GM23338 (cell line): Measurements from ENCODE around the gene FRK. TPM values are rescaled to one million over a fixed set of nuclear protein-coding genes. Genes with fewer than 3 reads are reported as not detected.

Experiments
- ATAC-seq: fragments of 200-7000 bp; cut with Tn5 transposase; 3 replicates; pipeline ENCODE4 v1.9.1; 2020
- DNase-seq: peaks from one replicate; pipeline ENCODE4 v3.0.0-alpha.2; 2015; ENCODE audit warnings: low spot score
- H2AFZ ChIP-seq: fragments of 200-600 bp; sonication (generic); 2 replicates; pipeline ENCODE4 v1.8.0; 2016; ENCODE audit warnings: antibody characterized with exemption, mild to moderate bottlenecking, moderate library complexity
- H3F3A ChIP-seq: fragments of 200-600 bp; sonication (generic); replicated peaks from 2 replicates; pipeline ENCODE4 v1.8.0; 2017; ENCODE audit warnings: antibody characterized with exemption, mixed run types, low read depth
- H3K27ac ChIP-seq: fragments of 200-600 bp; sonication (generic); 2 replicates; pipeline ENCODE4 v1.6.1; 2016; ENCODE audit warnings: low read depth
- H3K27me3 ChIP-seq: fragments of 200-600 bp; sonication (generic); 2 replicates; pipeline ENCODE4 v1.8.0; 2016; ENCODE audit warnings: mild to moderate bottlenecking, mixed run types, moderate library complexity; ENCODE audit not compliant: insufficient read depth
- H3K36me3 ChIP-seq: fragments of 200-600 bp; sonication (generic); 2 replicates; pipeline ENCODE4 v1.8.0; 2016; ENCODE audit warnings: mild to moderate bottlenecking; ENCODE audit not compliant: insufficient read depth
- H3K4me1 ChIP-seq: fragments of 200-600 bp; sonication (generic); 2 replicates; pipeline ENCODE4 v1.8.0; 2016; ENCODE audit warnings: mild to moderate bottlenecking, moderate library complexity; ENCODE audit not compliant: insufficient read depth
- H3K4me2 ChIP-seq: fragments of 200-600 bp; sonication (generic); 2 replicates; pipeline ENCODE4 v1.7.1; 2017; ENCODE audit warnings: mixed run types
- H3K4me3 ChIP-seq: fragments of 200-600 bp; sonication (generic); 2 replicates; pipeline ENCODE4 v1.6.1; 2016; ENCODE audit warnings: mixed run types
- H3K79me2 ChIP-seq: fragments of 200-600 bp; sonication (generic); replicated peaks from 2 replicates; pipeline ENCODE4 v1.8.0; 2017; ENCODE audit warnings: mild to moderate bottlenecking; ENCODE audit not compliant: insufficient read depth
- H3K9me2 ChIP-seq: fragments of 200-600 bp; sonication (generic); 2 replicates; pipeline ENCODE4 v1.8.0; 2017; ENCODE audit not compliant: insufficient read depth
- H4K20me1 ChIP-seq: fragments of 200-600 bp; sonication (generic); replicated peaks from 2 replicates; pipeline ENCODE4 v1.8.0; 2017; ENCODE audit warnings: mild to moderate bottlenecking; ENCODE audit not compliant: insufficient read depth
- H3K27ac Mint-ChIP-seq: 2 replicates; pipeline ENCODE4 v1.8.0; 2020; ENCODE audit warnings: inconsistent platforms, mild to moderate bottlenecking, moderate library complexity, mixed read lengths
- H3K27me3 Mint-ChIP-seq: 3 replicates; pipeline ENCODE4 v1.8.0; 2022; ENCODE audit warnings: low read depth, mild to moderate bottlenecking, moderate library complexity, mixed read lengths, inconsistent platforms; ENCODE audit not compliant: insufficient read depth, poor library complexity
- H3K36me3 Mint-ChIP-seq: 3 replicates; pipeline ENCODE4 v1.8.0; 2021; ENCODE audit warnings: low read depth, mild to moderate bottlenecking, inconsistent platforms, moderate library complexity, mixed read lengths
- H3K4me1 Mint-ChIP-seq: 3 replicates; pipeline ENCODE4 v1.8.0; 2020; ENCODE audit warnings: mild to moderate bottlenecking, inconsistent platforms, mixed read lengths
- H3K4me3 Mint-ChIP-seq: 3 replicates; pipeline ENCODE4 v1.8.0; 2021; ENCODE audit warnings: moderate library complexity, mild to moderate bottlenecking, inconsistent platforms, mixed read lengths
- H3K9me3 Mint-ChIP-seq: 3 replicates; pipeline ENCODE4 v1.8.0; 2020; ENCODE audit warnings: moderate library complexity, mild to moderate bottlenecking, inconsistent platforms, mixed read lengths
- CREB1 ChIP-seq: fragments of 250-450 bp; sonication (Bioruptor Pico); IDR thresholded peaks from 2 replicates; pipeline ENCODE4 v1.5.0; 2020; ENCODE audit warnings: low read depth, mild to moderate bottlenecking, moderate library complexity
- EZH2 ChIP-seq: fragments of 200-600 bp; sonication (generic); IDR thresholded peaks from one replicate; pipeline ENCODE4 v1.8.0; 2017; ENCODE audit warnings: antibody characterized with exemption, mild to moderate bottlenecking, low read depth; ENCODE audit not compliant: unreplicated experiment
- EZH2phosphoT487 ChIP-seq: fragments of 200-600 bp; sonication (generic); IDR thresholded peaks from one replicate; pipeline ENCODE4 v1.8.1; 2018; ENCODE audit warnings: antibody characterized with exemption; ENCODE audit not compliant: unreplicated experiment
- JUNB ChIP-seq: IDR thresholded peaks from one replicate; pipeline ENCODE4 v1.6.1; 2016; ENCODE audit warnings: antibody characterized with exemption; ENCODE audit not compliant: unreplicated experiment
- NANOG ChIP-seq: IDR thresholded peaks from 2 replicates; pipeline ENCODE4 v1.6.1; 2016; ENCODE audit warnings: antibody characterized with exemption, borderline replicate concordance
- POLR2AphosphoS5 ChIP-seq: IDR thresholded peaks from 2 replicates; pipeline ENCODE4 v1.6.1; 2016; ENCODE audit warnings: antibody characterized with exemption, low read depth
- STAT1 ChIP-seq: IDR thresholded peaks from one replicate; pipeline ENCODE4 v1.6.1; 2016; ENCODE audit warnings: antibody characterized with exemption; ENCODE audit not compliant: unreplicated experiment
- ZNF114 ChIP-seq: fragments of 250-450 bp; sonication (Bioruptor Pico); IDR thresholded peaks from 2 replicates; pipeline ENCODE4 v1.5.0; 2020; ENCODE audit warnings: mild to moderate bottlenecking, moderate library complexity
- ZNF331 ChIP-seq: fragments of 250-450 bp; sonication (Bioruptor Pico); IDR thresholded peaks from 2 replicates; pipeline ENCODE4 v1.5.0; 2020; ENCODE audit warnings: low read depth, mild to moderate bottlenecking, moderate library complexity
- polyA plus RNA-seq: library from polyadenylated mRNA; unstranded; fragments of >200 nt; fragmentation: Nextera tagmentation; extraction: Ambion mirVana; gene quantifications from 2 replicates; pipeline ENCODE4 v1.2.1, GENCODE V29; 2016
- total RNA-seq: library from RNA; depleted of rRNA; stranded (reverse); fragments of >200 nt; shearing (Covaris generic); gene quantifications from 2 replicates; pipeline ENCODE4 v1.2.3, GENCODE V29; 2014
- TF ChIP-seq, protein P1 (sequence below), 2 experiments: fragments of 200-600 bp in 1 of 2; sonication (generic) in 1 of 2; conservative IDR thresholded peaks; 2 replicates each; pipeline versions ENCODE4 v1.5.1 to v1.6.1; 2016 to 2017; ENCODE audit warnings: antibody characterized with exemption in 2 of 2, low read depth in 2 of 2, mild to moderate bottlenecking in 2 of 2, moderate library complexity in 1 of 2
- TF ChIP-seq, protein P2 (sequence below): IDR thresholded peaks from one replicate; pipeline ENCODE4 v1.6.1; 2018; ENCODE audit warnings: antibody characterized with exemption; ENCODE audit not compliant: unreplicated experiment
- TF ChIP-seq, protein P3 (sequence below): IDR thresholded peaks from 2 replicates; pipeline ENCODE4 v1.6.1; 2016; ENCODE audit warnings: antibody characterized with exemption
- TF ChIP-seq, protein P4 (sequence below): fragments of 250-450 bp; sonication (Bioruptor Pico); IDR thresholded peaks from 2 replicates; pipeline ENCODE4 v1.5.0; 2020; ENCODE audit warnings: mild to moderate bottlenecking, moderate library complexity

Gene FRK
- total and polyA plus RNA-seq, 2 experiments from 2014 or later, result 0.06 to 0.24 TPM

DNA sequence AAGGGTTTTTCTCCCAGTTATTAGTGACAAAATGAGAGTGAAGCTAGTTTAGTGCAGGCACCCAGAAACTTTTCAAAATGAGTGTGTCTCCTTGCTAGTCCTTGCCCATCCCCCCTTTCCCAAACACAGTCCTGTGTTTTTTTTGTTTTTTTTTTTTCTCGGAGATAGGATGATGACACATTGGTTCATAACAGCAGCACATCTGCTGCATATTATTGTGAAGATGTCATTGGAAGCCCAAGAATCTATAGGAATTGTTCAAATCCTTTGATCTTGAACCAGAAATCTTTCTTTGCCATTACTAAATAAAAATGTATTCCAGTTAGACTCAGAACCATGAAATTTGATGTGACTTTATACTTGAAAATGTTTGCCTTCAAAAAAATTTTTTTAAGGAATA is 162.4 kb downstream of the FRK start:
- Mint-ChIP-seq H3K4me1 (no peaks in the 10 kb centered on the region), H3K36me3 (no peaks in the 10 kb centered on the region), H3K27ac (no peak overlapping the region), H3K9me3 (no peaks in the 10 kb centered on the region), H3K4me3 (no peak overlapping the region), H3K27me3 (peaks cover 4% of the 10 kb centered on the region)
- Histone ChIP-seq H3K27me3 (no peaks in the 10 kb centered on the region), H3K27ac (no peak overlapping the region), H4K20me1 (no peaks in the 10 kb centered on the region), H3K79me2 (no peaks in the 10 kb centered on the region), H3K4me1 (no peaks in the 10 kb centered on the region), H3F3A (no peaks in the 10 kb centered on the region), H3K36me3 (no peaks in the 10 kb centered on the region), H3K4me2 (no peak overlapping the region), H3K9me2 (no peaks in the 10 kb centered on the region), H2AFZ (no peak overlapping the region), H3K4me3 (no peak overlapping the region)
- DNase-seq, result no peak
- ATAC-seq, result no peak
- TF ChIP-seq, protein P1, sequence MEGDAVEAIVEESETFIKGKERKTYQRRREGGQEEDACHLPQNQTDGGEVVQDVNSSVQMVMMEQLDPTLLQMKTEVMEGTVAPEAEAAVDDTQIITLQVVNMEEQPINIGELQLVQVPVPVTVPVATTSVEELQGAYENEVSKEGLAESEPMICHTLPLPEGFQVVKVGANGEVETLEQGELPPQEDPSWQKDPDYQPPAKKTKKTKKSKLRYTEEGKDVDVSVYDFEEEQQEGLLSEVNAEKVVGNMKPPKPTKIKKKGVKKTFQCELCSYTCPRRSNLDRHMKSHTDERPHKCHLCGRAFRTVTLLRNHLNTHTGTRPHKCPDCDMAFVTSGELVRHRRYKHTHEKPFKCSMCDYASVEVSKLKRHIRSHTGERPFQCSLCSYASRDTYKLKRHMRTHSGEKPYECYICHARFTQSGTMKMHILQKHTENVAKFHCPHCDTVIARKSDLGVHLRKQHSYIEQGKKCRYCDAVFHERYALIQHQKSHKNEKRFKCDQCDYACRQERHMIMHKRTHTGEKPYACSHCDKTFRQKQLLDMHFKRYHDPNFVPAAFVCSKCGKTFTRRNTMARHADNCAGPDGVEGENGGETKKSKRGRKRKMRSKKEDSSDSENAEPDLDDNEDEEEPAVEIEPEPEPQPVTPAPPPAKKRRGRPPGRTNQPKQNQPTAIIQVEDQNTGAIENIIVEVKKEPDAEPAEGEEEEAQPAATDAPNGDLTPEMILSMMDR (conservative IDR thresholded peaks at IDR 0.05; ENCODE audit: low read depth in 2 of 2), result no peak
- TF ChIP-seq CREB1 (CRISPR knock-in tag) (no peak), POLR2AphosphoS5 (no peak), EZH2 (no peak), JUNB (no peak), ZNF114 (CRISPR knock-in tag) (no peak), NANOG (no peak), EZH2phosphoT487 (no peak), STAT1 (no peak), ZNF331 (CRISPR knock-in tag) (no peak)
- TF ChIP-seq, protein P2, sequence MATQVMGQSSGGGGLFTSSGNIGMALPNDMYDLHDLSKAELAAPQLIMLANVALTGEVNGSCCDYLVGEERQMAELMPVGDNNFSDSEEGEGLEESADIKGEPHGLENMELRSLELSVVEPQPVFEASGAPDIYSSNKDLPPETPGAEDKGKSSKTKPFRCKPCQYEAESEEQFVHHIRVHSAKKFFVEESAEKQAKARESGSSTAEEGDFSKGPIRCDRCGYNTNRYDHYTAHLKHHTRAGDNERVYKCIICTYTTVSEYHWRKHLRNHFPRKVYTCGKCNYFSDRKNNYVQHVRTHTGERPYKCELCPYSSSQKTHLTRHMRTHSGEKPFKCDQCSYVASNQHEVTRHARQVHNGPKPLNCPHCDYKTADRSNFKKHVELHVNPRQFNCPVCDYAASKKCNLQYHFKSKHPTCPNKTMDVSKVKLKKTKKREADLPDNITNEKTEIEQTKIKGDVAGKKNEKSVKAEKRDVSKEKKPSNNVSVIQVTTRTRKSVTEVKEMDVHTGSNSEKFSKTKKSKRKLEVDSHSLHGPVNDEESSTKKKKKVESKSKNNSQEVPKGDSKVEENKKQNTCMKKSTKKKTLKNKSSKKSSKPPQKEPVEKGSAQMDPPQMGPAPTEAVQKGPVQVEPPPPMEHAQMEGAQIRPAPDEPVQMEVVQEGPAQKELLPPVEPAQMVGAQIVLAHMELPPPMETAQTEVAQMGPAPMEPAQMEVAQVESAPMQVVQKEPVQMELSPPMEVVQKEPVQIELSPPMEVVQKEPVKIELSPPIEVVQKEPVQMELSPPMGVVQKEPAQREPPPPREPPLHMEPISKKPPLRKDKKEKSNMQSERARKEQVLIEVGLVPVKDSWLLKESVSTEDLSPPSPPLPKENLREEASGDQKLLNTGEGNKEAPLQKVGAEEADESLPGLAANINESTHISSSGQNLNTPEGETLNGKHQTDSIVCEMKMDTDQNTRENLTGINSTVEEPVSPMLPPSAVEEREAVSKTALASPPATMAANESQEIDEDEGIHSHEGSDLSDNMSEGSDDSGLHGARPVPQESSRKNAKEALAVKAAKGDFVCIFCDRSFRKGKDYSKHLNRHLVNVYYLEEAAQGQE, result no peak
- TF ChIP-seq, protein P3, sequence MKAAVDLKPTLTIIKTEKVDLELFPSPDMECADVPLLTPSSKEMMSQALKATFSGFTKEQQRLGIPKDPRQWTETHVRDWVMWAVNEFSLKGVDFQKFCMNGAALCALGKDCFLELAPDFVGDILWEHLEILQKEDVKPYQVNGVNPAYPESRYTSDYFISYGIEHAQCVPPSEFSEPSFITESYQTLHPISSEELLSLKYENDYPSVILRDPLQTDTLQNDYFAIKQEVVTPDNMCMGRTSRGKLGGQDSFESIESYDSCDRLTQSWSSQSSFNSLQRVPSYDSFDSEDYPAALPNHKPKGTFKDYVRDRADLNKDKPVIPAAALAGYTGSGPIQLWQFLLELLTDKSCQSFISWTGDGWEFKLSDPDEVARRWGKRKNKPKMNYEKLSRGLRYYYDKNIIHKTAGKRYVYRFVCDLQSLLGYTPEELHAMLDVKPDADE, result no peak
- TF ChIP-seq, protein P4, sequence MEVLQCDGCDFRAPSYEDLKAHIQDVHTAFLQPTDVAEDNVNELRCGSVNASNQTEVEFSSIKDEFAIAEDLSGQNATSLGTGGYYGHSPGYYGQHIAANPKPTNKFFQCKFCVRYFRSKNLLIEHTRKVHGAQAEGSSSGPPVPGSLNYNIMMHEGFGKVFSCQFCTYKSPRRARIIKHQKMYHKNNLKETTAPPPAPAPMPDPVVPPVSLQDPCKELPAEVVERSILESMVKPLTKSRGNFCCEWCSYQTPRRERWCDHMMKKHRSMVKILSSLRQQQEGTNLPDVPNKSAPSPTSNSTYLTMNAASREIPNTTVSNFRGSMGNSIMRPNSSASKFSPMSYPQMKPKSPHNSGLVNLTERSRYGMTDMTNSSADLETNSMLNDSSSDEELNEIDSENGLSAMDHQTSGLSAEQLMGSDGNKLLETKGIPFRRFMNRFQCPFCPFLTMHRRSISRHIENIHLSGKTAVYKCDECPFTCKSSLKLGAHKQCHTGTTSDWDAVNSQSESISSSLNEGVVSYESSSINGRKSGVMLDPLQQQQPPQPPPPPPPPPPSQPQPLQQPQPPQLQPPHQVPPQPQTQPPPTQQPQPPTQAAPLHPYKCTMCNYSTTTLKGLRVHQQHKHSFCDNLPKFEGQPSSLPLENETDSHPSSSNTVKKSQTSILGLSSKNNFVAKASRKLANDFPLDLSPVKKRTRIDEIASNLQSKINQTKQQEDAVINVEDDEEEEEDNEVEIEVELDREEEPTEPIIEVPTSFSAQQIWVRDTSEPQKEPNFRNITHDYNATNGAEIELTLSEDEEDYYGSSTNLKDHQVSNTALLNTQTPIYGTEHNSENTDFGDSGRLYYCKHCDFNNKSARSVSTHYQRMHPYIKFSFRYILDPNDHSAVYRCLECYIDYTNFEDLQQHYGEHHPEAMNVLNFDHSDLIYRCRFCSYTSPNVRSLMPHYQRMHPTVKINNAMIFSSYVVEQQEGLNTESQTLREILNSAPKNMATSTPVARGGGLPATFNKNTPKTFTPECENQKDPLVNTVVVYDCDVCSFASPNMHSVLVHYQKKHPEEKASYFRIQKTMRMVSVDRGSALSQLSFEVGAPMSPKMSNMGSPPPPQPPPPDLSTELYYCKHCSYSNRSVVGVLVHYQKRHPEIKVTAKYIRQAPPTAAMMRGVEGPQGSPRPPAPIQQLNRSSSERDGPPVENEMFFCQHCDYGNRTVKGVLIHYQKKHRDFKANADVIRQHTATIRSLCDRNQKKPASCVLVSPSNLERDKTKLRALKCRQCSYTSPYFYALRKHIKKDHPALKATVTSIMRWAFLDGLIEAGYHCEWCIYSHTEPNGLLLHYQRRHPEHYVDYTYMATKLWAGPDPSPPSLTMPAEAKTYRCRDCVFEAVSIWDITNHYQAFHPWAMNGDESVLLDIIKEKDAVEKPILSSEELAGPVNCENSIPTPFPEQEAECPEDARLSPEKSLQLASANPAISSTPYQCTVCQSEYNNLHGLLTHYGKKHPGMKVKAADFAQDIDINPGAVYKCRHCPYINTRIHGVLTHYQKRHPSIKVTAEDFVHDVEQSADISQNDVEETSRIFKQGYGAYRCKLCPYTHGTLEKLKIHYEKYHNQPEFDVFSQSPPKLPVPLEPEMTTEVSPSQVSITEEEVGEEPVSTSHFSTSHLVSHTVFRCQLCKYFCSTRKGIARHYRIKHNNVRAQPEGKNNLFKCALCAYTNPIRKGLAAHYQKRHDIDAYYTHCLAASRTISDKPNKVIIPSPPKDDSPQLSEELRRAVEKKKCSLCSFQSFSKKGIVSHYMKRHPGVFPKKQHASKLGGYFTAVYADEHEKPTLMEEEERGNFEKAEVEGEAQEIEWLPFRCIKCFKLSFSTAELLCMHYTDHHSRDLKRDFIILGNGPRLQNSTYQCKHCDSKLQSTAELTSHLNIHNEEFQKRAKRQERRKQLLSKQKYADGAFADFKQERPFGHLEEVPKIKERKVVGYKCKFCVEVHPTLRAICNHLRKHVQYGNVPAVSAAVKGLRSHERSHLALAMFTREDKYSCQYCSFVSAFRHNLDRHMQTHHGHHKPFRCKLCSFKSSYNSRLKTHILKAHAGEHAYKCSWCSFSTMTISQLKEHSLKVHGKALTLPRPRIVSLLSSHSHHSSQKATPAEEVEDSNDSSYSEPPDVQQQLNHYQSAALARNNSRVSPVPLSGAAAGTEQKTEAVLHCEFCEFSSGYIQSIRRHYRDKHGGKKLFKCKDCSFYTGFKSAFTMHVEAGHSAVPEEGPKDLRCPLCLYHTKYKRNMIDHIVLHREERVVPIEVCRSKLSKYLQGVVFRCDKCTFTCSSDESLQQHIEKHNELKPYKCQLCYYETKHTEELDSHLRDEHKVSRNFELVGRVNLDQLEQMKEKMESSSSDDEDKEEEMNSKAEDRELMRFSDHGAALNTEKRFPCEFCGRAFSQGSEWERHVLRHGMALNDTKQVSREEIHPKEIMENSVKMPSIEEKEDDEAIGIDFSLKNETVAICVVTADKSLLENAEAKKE (CRISPR knock-in tag), result no peak
